ENCODE measurements around the gene SPARC.

SPARC gene

DNA sequence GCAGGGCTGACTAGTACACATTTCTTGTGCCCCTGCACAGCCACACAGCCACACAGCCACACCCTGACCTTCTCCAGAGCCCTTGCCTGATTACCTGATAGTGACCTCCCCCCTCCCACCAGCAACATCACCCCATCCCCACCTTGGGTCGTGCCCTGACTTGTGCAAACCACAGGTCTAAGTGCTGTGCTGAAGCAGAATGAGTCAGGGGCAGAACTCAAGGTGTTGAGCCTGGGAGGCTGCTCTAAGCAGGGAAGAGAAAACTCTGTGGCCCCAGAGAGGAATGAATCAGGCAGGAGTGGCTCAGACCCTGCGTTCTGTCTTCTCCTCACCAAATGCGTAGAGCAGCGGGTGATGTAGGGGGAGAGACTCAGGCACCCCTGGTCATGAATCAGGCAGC lies 71.3 kb downstream of the SPARC start:
- no peaks in the 10 kb centered on the region for H3K9me2 ChIP-seq (replicated peaks; ENCODE audit: low read depth, low read length)
- peaks cover 12% of the 10 kb centered on the region for H3K4me1 ChIP-seq (ENCODE audit: insufficient read depth, low read length, poor library complexity, severe bottlenecking)
- H3K4me3 ChIP-seq (ENCODE audit: low read length, poor library complexity, severe bottlenecking), result no peak overlapping the region
- TF ChIP-seq CTCF (conservative IDR thresholded peaks at IDR 0.05; ENCODE audit: low read length), result no peak
- H3K4me2 ChIP-seq (ENCODE audit: low read depth, low read length, poor library complexity, severe bottlenecking), result no peak overlapping the region
- no peak overlapping the region for H3K9ac ChIP-seq (ENCODE audit: low read depth, low read length, poor library complexity, severe bottlenecking)
- no peaks in the 10 kb centered on the region for H3K9me3 ChIP-seq (ENCODE audit: insufficient read depth, low read depth, low read length)
- H3K36me3 ChIP-seq (ENCODE audit: insufficient read depth, low read length), result no peaks in the 10 kb centered on the region
- no peaks in the 10 kb centered on the region for H4K20me1 ChIP-seq (ENCODE audit: insufficient read depth, low read length, poor library complexity, severe bottlenecking)
- no peaks in the 10 kb centered on the region for H3F3A ChIP-seq (ENCODE audit: low read depth)
- no peak overlapping the region for H2AFZ ChIP-seq (ENCODE audit: low read length)
- no peaks in the 10 kb centered on the region for H3K79me2 ChIP-seq (ENCODE audit: insufficient read depth, low read length)
- H3K27me3 ChIP-seq (ENCODE audit: insufficient read depth, low read length, poor library complexity, severe bottlenecking), result no peaks in the 10 kb centered on the region

GRCh38 chr5:151614565-151614964 lies 72.2 kb downstream of the SPARC start:
- no peak for TF ChIP-seq CTCF (conservative IDR thresholded peaks at IDR 0.05; ENCODE audit: low read length)
- no peak for TF ChIP-seq EZH2phosphoT487 (IDR thresholded peaks at IDR 0.05; ENCODE audit: borderline replicate concordance)
- Histone ChIP-seq H3K9me2 (replicated peaks; ENCODE audit: low read depth, low read length) (no peaks in the 10 kb centered on the region), H3K9ac (ENCODE audit: low read depth, low read length, poor library complexity, severe bottlenecking) (no peak overlapping the region), H3F3A (ENCODE audit: low read depth) (no peaks in the 10 kb centered on the region), H3K79me2 (ENCODE audit: insufficient read depth, low read length) (no peaks in the 10 kb centered on the region), H3K4me2 (ENCODE audit: low read depth, low read length, poor library complexity, severe bottlenecking) (no peak overlapping the region), H4K20me1 (ENCODE audit: insufficient read depth, low read length, poor library complexity, severe bottlenecking) (no peaks in the 10 kb centered on the region), H3K4me1 (ENCODE audit: insufficient read depth, low read length, poor library complexity, severe bottlenecking) (peaks cover 12% of the 10 kb centered on the region), H3K36me3 (ENCODE audit: insufficient read depth, low read length) (no peaks in the 10 kb centered on the region), H2AFZ (ENCODE audit: low read length) (no peak overlapping the region), H3K4me3 (ENCODE audit: low read length, poor library complexity, severe bottlenecking) (no peak overlapping the region), H3K9me3 (ENCODE audit: insufficient read depth, low read depth, low read length) (no peaks in the 10 kb centered on the region), H3K27me3 (ENCODE audit: insufficient read depth, low read length, poor library complexity, severe bottlenecking) (no peaks in the 10 kb centered on the region)

GRCh38 chr5:151612689-151613427 lies 73.9 kb downstream of the SPARC start:
- no peaks in the 10 kb centered on the region for H3K9me2 ChIP-seq (replicated peaks; ENCODE audit: low read depth, low read length)
- H3K36me3 ChIP-seq (ENCODE audit: insufficient read depth, low read length), result no peaks in the 10 kb centered on the region
- peaks cover 12% of the 10 kb centered on the region for H3K4me1 ChIP-seq (ENCODE audit: insufficient read depth, low read length, poor library complexity, severe bottlenecking)
- TF ChIP-seq CTCF (conservative IDR thresholded peaks at IDR 0.05; ENCODE audit: low read length) (no peak), EZH2phosphoT487 (IDR thresholded peaks at IDR 0.05; ENCODE audit: borderline replicate concordance) (no peak)
- H3K4me2 ChIP-seq (ENCODE audit: low read depth, low read length, poor library complexity, severe bottlenecking), result peak overlapping the region; percentile 23
- H3K9ac ChIP-seq (ENCODE audit: low read depth, low read length, poor library complexity, severe bottlenecking), result no peak overlapping the region
- no peaks in the 10 kb centered on the region for H3K9me3 ChIP-seq (ENCODE audit: insufficient read depth, low read depth, low read length)
- no peaks in the 10 kb centered on the region for H3F3A ChIP-seq (ENCODE audit: low read depth)
- H3K79me2 ChIP-seq (ENCODE audit: insufficient read depth, low read length), result no peaks in the 10 kb centered on the region
- no peaks in the 10 kb centered on the region for H3K27me3 ChIP-seq (ENCODE audit: insufficient read depth, low read length, poor library complexity, severe bottlenecking)
- H4K20me1 ChIP-seq (ENCODE audit: insufficient read depth, low read length, poor library complexity, severe bottlenecking), result no peaks in the 10 kb centered on the region
- no peak overlapping the region for H2AFZ ChIP-seq (ENCODE audit: low read length)
- no peak overlapping the region for H3K4me3 ChIP-seq (ENCODE audit: low read length, poor library complexity, severe bottlenecking)

Measured in Loucy (cell line).